ENCODE results near the gene ZFPM1.

Gene ZFPM1

DNA sequence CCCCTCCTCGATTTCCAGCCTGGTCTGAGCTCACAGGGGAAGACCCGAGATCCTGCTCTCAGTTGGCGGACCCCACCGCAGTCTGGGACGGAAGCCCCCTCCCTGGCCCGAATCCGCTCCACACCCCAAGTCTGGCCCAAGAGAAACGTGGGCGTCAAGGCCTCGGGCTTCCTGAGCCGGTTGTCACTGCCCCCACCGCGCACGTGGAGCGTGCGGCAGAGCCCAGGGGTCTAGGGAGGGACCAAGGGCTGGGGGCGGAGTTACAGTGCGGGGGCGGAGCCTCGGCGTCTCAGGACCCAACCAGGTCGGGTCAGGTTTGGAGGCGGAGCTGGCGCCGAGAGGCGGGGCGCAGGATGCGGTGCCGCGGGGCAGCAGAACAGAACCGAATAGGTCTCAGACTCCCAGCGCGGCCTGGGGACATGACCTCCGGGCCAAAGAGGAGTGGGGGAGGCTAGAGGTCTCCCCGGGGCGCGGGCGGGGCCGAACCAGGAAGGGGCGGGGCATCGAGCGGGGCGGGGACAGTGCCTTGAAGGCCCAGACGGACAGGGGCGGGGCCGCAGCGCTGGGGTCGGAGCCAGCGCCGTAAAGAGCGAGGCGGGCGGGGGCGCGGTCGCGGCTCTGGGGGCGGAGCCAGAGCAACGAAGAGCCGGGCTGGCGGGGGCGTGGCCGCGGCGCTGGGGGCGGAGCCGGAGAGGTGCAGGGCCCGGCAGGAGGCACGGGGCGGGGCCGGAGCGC is 431 bp upstream of the ZFPM1 start:
- peak; percentile 19 for DNase-seq

DNA sequence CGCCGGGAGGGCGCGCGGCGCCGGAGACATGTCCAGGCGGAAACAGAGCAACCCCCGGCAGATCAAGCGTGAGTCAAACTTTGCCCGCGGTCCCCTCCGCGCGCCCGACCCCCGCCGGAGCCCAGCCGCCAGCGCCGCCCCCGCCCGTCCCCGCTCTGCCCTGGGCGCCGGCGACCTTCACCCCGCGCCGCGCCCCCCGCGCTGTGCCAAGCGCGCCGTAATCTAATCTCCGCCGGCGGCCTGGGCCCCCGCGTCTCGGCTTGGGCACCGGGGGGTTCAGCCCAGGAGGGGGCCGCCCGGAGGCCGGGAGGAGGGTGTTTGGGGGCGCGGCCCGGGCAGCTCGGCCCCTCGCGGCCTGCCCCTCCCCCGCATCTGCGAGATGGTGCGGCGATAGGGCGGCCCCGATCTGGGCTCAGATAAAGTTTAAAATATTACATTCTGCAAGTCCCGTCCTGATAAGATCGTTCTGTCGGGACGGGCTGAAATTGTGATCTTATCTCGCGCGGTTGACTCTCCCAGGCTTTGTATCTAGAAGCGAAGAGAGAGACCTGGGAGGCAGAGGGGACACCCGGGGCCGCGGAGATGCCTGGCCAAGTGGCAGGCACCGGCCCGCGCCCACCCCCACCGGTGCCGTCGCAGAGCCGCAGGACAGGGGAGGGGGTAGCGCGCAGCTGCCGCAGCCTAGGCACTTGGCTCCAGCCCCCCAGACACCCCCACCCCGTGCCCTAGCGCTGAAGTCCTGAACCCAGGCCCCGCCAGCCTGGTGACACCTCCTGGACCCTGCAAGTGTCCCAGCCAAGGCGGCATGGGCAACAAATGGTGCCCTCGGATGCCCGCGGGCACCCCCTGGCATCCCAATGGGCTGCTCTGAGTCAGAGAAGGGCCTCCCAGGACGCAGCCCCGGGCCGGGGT is 787 bp downstream of the ZFPM1 start:
- no peak for DNase-seq

DNA sequence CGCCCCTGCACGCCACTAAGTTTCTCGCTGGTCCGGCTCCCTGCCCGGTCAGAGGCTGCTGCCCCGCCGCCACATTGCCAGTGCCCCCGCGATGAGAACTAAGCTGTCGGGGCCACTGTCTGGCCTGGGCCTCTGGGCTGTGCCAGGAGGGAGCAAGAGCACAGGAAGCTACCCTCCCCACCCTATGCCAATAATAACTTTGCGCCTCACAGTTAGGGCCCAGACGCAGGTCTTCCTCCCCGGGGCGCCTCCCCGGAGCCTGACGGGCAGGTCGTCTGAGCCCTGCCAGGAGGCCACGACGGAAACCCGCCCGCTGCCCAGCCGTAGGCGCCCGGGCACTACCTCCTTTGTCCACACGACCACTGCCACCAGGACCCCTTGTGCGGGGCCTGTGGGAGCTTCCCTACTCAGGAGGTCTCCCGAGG is 1.5 kb downstream of the ZFPM1 start:
- no peak for DNase-seq

DNA sequence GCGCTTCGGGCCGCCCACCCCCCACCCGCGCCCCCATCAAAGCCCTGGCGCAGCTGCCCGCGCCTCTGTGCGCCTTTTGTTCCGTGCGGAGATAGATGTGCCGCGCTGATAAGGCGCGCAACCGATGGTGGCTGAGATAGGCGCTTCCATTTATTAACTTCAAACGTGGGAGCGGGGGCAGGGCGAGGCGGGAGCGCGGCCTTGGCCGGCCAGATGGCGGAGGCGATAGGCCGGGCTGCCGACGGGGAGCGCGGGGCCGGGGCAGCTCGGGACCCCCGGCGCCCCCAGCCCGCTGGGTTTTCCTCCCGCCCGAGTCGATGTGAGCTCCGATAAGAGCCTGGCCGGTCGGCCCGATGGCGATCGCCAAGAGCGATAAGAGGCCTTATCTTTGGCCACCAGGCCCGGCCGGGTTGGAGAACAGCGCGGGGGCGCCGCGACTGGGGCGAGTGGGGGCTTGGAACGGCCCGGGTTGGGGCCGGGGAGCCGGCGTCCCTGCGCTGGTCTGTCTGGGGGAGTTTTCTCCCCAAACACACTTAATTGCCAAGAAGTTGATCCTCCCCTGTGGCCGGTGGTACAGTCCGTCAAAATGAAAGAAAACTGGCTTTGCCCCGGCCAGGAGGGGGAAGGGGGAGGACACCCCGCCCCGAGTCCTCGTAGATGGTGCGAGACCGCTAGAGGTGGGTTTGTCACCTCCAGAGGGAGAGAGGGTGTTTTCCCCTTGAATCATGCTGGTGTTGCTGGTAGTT is 2.7 kb downstream of the ZFPM1 start:
- DNase-seq: no peak

DNA sequence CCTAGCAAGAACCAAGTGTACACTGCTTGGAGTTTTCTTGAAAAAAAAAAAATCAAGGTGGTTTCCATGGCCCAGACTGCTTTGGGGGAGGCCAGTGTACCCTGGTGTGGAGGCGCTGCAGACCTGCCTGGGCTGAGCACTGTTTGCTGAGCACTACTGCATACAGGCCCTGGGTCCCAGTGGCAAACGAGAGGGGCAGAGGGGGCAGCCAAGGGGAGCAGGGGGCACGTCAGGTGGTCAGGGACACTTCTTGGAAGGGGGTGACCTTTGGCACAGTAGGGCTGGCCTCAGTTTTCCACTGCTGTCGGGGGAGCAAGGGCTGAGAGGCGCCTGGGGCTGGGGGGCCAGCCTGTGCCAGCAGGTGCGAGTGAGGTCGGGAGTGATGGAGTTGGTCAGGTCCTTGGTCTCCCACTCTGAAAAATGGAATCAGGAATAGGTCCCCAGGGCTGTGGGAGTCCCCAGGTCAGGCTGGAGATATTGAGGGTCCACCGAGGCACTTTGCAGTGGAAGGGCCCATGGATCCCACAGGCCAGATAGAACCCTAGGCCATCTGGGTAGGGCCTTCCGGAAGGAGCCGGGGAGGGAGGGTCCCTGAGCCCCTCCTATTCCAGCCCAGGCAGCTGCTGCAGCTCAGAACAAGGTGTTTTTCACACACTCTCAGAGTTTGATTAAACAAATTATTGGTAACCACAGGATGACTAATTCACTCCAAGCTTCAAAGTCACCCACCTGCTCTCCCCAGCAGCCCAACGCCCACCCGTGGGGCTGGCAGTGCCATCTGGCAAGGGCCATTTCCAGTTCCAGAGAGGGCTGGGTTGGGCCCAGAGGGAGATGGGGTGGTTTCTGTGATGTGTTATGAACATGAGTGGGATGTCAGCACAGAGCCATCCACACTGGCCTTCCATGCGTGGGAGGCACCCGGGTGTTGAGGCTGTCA is 3.5 kb downstream of the ZFPM1 start:
- no peak for DNase-seq

DNA sequence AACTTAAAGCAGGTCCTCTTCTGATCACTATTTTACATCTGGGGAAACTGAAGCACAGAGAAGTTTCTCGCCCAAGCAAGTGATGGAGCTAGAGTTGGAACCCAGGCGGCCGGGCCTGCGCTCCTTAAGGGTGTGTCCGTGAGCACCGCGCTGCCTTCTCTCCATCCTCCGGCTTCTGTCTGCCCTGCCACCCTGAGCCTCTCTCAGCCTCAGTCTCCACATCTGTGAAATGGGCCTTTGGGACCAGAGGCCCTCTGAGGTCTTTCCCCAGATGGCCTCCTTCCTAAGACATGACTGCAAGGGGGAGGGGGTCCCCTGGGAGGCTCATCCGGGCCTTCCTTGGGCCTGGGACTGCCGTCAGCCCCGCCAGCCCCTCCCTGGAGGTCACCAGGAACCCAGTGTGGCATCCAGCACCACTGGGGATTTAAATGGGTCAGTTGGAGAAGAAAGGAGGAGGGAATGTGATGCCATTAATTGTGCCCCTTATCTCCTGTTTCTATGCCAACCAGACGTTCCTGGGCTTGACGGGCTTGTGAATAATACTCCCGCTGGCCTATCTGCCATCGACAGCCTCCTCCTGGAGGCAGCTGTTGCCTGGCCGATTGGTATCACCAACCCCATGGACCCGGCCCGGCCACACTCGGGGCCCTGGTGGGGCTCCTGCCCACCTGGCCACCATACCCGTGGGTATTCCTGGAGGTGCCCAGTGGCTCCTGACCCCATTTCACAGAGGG is 5.1 kb downstream of the ZFPM1 start:
- no peak for DNase-seq

DNA sequence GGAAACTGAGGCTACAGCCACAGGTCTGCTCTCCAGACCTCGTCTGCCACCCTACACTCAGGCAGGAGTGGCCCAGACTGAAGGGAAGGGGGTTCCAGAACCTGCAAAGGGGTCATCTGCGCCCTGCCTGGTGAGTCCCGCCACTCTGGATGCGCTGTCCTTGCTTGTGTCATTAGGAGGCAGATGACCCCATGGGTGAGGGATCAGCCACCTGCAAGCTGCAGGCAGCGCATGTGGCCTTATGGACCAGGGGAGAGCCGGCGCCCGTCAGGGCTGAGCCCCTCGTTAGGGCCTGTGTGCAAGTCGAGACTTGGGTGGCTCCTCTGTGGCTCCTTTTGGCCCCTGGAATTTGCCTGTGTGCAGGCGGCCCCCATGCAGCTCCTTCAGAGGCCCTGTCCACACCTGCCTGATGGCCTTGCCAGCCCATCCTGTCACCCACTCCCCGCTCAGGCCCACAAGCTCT is 5.7 kb downstream of the ZFPM1 start:
- DNase-seq: no peak

DNA sequence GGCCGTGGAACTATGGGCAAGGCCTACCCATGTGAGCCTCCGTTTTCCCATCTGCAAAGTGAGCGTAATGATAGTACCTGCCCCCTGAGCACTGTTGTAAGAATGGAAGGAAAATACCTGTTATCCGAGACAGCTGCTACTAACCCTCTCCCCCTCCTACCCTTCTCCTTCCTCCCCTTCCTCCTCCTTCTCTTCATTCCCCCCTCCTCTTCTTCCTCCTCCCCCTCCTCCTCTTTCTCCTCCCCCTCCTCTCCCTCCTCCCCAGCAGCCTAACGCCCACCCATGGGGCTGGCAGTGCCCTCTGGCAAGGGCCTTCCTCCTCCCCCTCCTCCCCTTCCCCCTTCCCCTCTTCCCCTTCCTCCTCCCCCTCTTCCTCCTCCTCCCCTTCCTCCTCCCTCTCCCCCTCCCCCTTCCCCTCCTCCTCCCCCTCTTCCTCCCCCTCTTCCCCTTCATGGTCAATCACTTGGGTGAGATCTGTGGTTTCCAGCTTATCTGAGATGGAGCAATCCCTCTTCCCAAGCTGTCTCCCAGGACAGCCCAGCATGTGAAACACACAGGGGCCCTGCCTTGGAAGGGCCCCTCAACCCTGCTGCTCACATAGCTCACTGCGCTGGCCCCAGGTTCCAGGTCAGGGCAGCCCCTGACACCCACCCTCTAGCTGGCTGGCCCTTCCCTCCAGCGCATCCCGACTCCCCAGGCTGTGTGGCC is 6.4 kb downstream of the ZFPM1 start:
- DNase-seq: no peak

DNA sequence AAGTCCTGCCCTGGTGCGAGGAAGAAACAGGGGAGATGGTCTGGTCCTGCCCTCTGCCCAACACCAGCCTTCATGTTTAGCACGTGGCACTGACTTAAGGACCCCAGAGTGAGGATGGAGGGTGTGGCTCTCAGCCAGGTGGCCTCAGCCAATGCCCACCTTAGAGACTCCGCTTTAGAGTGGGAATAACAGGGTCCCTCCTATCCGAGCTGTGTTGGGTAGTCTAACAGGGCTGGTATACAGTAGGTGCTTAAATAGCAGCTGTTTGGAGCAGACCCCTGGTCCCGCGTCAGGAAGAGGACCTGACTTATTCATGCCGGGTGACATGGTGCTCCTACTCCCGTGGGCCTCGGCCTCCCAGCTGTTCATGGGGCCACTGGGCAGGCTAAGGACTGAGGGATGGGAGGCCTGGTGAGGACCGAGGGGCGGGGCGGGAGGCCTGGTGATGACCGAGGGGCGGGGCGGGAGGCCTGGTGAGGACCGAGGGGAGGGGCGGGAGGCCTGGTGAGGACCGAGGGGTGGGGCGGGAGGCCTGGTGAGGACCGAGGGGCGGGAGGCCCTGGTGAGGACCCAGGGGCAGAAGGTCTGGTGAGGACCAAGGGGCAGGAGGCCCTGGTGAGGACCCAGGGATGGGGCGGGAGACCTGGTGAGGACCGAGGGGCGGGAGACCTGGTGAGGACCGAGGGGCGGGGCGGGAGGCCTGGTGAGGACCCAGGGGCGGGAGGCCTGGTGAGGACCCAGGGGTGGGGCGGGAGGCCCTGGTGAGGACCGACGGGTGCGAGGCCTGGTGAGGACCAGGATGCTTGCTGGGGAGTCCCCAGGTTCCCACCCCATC is 7.6 kb downstream of the ZFPM1 start:
- DNase-seq: no peak

DNA sequence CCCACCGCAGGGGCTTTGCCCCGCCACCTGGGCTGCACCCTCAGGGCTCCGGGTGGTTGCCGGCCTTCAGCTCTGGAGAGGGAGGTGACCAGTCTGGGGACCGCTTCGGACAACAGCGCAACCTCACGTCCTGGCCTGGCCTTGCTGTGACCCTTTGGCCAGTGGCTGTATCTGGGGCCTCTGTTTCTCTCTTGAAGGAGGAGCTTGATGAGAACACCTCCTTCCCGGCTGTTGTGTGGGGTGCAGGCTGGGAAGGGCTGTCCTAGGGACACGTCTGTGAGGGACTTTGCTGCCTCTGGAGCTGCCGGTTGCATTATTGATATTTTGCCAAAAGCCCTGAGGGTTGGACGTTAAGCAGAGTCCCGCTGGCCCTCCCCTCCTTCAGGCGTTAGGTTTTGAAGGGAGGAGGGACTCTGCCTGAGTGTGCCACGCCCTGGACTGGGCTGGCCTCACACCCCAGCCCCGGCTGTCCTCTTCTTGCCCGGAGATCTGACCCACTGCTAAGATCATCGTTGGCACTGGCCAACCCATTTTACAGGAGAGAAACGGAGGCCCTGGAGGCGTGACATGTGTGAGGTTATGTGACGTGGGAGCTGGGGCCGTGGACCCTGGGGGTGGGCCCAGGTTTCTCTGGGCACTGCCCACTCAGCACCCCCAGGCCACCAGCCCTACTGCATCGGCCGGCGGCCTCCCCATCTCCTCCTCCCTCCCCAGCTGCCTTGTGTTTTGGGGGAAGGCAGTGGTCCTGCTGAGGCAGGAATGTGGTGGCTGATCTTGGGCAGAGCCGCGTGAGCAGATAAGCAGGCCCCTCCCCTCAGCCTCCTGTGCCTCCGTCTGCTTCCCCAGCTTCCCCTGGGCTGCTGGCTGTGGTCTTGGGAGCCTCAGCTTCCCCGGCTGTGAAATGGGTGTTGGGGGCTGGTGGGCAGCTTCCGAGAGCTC is 8.5 kb downstream of the ZFPM1 start:
- no peak for DNase-seq

DNA sequence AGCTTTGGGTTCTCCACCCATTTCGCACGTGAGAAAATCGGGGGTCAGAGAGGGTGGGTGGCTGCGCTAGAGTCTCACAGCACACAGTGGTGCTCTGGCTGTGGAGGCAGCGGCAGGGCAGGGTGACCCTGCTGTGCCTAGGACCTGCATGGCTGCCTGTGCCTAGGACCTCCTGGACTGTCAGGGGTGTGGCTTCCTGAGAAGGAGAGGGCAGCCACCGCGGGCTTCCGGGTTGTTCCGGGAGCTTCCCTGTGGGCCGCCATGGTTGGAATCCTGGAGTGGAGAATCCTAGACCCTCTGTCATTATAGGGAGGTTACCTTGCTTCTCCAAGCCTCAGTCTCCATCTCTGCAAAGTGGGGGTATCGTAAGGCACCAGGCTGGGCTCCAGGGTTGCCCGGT is 9.3 kb downstream of the ZFPM1 start:
- no peak for DNase-seq

DNA sequence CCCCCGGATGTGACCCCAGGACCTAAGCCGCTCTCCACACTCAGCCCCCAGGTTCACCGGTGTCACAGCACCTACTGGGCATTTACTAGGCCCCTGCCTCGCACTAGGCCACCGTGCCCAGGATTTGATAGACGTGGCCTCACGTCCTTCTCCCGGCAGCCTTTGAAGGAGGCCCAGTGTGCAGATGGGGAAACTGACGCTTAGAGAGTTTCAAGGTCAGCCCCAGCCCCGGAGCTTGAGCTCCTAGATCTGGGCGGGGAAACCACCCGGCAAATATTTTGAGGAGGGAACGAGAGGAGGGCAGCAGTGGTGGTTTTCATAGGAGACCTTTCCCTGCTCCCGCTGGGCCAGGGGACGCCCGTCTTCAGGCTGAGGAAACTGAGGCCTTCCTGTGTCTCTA is 10.3 kb downstream of the ZFPM1 start:
- DNase-seq: no peak

DNA sequence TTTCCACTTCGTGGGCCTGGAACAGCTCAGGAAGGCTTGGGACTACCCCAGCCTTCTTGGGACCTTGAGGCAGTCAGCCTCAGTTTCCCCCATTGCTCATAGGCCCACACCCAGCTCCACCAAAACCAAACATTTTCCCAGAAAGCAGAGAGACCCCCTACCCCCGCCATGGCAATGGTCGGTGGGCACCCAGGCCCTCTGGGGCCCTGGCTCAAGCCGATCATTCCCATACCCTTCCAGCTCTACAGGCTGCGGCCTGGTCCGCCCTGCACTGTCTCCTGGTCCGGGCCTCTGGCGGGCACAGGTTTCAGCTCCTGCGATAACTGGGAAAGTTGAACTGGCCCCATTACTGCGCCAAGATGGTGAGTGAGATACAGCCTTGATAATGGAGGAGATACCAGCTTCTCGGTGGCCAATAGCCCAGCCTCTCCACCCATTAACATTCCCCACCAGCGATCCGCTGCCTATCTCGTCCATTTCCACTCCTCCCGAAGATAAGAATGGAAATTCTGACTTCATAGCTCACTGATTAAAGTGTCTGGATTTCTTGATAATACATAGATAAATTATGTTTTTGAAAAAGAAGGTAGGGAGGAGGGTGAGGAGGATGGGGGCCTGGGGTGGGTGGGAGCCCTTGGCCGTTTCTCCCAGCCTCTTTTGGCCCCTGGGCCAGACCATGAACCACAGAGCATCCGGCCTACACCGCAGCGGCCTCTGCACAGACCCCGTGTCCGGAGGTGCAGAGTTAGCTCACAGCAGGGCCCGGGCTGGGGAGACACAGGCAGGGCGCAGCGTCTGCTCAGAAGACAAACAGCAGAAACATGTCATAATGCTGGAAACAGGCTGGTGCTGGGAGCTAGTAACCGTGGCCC is 11.6 kb downstream of the ZFPM1 start:
- no peak for DNase-seq

DNA sequence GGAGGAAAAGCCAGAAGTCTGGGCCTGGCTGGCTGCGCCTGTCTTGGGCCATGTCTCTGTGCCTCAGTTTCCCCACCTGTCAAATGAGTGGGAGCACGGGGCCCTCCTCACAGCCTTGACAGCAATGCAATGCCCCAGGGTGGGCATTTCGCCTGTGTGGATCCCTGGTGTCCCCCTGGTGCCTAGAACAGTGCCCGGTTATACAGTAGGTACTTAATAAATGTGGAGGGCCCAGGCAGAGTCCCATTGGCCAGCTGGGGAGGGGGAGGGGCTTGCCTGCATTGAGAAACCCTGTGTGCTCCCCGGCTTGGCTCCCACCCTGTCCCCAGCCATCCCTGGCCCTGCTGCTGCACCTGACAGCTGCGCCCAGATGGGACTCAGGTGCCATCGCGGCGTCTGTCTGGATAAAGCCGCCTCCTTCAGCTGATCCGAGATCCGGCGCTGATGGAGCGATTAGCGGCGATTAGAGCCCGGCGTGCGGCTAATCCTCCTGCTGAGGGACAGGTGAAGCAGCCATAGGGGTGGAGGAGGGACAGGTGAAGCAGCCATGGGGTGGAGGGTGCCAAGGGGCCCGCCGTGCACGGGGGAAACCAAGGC is 12.4 kb downstream of the ZFPM1 start:
- DNase-seq: no peak

DNA sequence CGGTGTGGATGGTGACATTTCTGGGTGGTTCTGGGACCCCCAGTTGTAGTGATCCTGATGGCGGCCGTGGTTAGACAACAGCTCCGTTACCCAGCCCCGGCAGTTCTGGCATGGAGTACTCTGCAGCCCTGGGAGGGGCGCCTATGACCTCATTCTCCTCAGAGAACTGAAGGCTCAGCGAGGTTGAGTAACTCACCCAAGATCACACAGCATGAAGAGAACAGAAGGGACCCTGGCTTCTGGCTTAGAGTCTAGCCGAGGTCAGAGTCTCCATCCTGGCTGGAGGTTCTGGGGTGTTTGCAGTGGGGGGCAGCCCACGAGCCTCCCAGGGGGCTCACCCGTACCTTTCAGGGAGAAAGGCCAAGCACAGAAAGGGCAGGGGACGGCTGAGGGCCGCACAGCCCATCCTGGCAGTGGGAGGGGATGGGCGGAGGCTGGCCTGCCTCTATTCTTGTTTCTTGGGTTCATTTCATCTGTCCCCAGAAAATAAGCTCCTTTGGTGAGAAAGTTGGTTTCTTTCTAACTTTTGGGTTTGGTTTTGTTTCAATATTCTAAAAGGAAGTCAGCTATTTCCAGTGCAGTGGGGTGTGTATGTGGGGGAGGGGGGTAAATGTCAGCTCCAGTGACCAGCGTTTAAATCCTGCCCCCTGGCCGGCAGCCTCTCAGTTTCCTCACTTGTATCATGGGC is 13.2 kb downstream of the ZFPM1 start:
- no peak for DNase-seq

DNA sequence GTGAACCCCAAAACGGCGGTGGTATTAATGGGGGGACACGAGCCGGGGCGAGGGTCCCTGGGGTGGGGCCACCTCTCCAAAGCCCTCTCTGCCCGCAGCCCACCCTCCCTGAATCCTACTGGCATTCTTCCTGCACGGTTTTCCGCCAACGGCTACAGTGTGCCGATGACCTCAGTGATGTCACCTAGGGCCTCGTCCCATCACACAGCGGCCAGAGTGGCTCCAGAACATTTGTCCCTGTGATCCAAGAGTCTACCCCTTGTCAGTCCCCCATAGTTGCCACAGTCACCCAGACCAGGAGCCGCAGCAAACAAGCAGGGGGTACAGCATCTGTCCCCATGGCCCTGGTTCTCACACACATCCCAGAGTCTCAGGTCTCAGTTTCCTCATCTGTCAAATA is 13.9 kb downstream of the ZFPM1 start:
- no peak for DNase-seq

DNA sequence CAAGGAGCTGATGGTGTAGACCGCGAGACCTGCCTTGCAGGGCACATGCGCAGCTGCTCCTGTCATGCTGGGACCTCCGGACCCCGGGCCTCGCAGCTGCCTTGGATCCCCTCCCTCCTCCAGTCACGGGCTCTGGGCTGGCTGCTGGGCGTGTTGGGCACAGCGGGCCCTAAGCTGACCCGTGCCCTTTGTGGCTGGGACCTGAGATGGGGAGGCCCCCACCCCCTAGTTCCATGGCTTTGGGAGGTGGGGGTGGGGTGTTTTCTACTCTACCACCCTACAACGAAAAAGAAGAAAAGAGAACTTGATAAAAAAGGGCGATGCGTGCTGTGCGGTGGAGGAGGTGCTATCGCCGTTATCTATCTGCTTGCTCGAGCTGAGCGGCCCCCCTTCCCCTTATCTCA is 14.5 kb downstream of the ZFPM1 start:
- DNase-seq: no peak

Measured in cortex of kidney (tissue), 1 donor.